ENCODE results near the gene KLF16.

The KLF16 gene

DNA sequence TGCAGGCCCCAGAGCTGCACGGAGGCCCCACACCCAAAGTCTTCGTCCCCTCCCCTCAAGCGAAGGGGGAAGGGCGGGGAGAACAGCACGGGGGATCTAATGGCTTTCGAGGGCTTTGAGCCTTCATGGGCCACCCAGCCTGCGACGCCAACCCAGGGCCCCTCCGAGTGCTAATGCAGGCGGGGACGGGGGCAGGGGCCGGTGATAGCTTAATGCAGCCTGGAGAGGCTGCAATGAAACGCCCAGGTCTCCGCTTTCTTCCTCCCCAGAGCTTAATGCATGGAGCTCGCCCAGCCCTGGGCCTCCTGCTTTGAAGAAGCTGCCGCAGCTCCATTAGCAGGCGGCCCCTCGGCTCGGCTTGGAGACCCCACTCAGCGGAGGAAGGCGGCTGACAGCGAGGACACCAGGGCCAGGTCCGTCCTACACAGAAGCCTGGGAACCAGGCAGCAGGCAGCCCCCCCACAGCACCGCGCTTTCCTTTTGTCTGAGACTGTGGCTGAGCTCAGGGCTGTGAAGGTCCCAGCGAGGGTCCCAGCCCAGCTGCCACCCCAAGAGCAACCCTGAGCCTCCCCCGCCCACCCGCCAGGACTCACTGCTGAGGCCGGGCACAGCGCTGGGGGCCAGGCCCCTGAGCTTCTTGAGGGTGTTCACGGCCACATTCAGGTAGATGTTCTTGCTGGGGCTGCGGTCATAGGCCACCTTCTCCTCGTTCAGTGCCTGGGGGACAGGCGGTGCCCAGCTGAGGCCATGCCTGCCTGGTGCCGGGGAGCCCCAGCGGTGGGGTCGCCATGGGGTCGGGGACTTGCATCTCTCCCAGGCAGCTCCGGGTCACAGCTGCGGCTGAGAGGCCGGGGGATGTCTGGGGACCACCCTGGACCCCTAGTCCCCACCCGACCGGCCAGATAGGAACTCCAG is 43.8 kb downstream of the KLF16 start:
- DNase-seq (ENCODE audit: low read depth) = no peak

DNA sequence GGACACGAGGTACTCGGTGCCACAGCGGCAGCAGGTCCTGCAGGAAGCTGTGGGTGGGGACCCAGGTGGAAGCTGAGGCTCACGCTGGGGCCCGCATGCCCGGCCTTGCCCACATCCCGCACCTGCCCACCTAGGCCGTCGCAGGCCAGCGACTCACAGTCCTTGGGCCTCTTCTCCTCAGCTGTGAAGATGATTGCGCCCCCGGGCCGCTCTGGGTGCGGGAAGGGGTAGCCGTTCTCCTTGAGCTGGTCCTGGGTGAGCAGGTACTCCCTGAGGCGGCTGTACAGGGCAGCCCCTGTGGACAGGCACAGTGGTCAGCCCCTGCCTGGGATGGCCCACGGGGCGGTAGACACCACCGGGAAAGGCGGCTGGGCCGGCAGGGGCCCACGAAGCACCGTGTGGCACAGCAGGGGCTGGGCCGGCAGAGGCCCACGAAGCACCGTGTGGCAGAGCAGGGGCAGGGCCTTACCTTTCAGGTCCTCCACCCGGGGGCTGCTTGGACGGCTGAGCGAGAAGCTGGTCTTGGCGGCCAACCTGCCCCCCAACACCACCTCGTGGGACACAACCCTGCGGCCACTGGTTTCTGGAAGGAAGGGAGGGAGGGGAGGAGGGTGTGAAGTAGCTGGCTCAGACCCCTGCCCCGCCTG is 44.7 kb downstream of the KLF16 start:
- DNase-seq (ENCODE audit: low read depth) = no peak

DNA sequence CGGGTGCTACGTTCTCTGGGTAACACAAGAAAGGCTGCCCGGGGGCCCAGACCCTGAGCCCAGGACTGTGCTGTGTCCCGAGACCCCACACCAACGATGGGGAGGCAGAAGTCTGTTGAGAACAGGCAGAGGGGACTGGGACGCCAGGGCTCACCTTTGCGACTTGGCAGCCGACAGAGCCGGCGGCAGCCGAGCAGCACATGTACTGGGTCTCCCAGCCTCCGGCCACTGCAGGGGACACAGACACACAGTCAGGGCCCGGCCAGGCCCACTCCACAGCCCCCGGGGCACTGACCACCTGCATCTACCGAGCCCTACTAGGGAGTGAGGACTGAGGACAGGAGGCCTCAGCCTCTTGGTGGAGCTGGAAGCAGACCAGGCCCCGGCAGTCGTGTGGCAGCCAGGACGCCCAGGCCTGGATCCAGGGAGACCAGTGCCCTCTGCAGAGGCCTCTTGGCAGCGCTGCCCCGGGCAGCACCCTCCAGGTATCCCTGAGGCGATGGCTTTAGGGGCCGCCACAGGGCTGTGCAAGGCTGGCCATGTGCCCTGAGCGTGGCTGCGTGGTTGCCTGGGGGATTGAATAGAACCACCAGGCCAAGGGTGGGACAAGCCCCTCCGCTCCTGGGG is 45.7 kb downstream of the KLF16 start:
- no peak for DNase-seq (ENCODE audit: low read depth)

DNA sequence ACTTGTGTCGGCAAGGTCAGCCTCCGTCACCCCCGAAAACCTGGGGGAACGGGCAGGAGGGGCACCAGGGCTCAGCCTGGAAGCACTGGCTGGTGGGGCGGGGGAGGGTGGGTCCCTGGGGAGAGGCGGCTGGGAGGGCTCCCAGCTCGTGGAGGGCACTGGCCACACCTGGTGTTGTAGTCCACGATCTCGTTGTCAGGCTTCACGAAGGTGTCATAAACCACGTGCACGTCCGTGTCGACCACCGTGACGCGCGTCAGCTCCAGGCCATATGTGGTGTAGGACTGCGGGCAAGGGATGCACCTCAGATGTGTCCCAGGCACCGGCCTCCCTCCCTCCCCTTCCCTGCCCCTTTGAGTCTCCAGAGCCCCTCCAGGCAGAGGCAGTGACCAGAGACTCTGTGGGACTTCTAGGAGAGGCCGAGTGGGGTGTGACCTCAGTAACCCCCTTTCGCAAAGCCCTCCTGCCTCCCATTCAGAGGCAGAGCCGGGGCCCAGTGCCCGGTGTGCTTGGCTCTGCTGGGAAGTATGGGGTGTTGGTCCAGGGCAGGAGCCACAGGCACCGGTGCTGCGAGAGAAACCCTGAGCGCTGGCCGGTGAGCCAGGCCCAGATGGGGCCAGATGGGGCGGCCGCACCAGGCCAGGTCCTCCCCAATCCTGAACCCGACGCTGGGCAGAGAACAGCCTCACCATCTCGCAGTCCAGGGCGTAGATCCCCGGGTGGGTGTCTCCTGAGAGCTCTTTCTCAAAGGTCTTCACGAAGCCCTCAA is 46.7 kb downstream of the KLF16 start:
- no peak for DNase-seq (ENCODE audit: low read depth)

DNA sequence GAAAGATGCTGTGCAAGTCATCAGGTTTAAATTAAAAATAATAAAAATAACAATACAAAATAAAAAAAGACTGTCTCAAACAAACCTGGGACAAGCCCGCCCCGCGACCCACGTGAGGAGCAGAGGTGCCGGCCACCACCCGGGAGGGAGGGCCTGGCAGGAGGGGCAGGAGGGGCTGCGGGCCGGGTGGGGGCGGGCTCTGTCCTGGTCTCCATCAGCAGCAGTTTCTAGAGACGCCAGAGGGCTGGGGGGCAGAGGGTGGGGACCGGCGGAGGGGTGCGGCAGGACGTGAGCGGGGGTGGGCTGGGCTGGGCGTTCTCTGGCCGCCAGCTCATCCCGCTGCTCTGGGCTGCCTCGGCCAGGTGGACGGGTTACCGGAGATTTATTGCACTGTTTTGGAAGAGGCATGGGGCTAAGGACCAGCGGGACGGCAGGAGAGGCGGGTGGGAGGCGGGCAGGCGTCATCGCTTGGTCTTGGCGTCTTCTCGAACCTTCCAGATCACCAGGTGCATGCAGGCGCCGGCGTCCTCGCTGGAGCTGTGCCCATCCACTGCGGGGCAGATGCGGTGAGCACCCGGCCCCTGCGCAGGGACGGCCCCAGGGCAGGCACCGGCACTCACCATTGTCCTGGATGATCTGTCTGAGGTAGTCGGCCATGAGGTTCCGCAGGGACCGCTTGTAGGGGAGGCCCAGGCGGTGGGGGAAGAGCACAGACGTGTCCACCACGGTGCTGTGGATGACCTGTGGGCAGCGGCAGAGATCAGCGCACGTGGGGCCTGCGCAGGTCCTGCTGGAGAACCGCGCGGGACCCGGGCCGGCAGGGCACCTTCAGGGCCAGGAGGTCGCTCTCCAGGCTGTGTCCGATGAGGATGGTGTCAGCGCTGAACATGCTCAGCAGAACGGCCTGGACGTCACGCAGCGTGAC is 47.5 kb downstream of the KLF16 start:
- DNase-seq (ENCODE audit: low read depth) = no peak

DNA sequence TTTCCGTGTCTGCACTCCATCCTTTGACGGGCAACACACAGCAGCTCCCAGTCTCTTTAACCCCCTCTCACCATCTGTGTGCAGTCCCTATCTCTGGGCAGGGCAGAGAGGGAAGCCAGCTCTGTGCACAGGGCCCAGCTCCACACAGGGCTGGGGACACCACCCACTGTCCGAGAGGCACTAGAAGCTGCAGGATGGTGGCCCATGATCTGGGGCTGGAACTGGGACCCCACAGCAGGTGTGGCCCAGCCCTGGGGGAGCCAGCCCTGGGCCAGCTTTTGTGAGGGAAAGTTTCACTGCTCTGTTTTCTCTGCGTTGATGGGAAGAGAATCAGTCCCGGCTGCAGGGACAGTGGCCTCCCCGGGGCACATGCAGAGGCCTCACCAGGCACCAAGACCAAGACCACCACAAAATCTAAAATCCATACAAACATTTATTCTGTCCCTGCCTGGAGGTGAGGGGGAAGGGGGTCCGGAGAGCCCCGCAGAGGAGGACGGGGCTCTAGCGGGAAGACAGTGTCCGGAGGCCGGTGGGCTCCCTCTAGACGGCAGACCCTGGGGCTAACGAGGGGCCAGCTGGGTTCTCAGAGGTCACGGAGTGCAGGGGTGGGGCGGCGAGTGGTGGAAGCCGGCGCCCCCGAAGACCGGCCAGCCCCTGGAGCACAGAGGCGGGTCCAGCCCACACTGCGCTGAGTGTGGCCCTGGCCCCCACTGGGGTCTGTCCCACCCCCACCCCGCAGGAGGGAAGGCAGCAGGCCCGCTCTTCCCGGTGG is 48.4 kb downstream of the KLF16 start:
- no peak for DNase-seq (ENCODE audit: low read depth)

DNA sequence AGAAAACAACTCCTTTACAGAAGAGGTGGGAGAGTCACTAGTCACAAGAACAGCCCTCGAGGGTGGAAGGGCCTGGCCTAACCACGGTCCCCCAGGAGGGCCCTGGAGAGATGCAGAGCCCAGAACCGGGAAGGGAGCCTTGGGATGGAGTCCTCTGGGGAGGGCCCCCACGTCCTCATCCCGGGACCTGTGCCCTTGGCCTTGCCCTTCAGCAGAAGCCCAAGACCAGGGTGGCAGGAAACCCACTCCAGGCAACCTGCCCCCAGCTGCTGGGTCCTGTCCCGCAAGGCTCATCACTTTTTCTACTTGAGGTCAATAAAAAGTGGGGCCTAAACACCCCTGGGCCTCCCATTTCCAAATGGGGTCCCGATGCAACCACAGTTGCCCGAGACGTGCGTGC is 49.0 kb downstream of the KLF16 start:
- DNase-seq (ENCODE audit: low read depth) = no peak

DNA sequence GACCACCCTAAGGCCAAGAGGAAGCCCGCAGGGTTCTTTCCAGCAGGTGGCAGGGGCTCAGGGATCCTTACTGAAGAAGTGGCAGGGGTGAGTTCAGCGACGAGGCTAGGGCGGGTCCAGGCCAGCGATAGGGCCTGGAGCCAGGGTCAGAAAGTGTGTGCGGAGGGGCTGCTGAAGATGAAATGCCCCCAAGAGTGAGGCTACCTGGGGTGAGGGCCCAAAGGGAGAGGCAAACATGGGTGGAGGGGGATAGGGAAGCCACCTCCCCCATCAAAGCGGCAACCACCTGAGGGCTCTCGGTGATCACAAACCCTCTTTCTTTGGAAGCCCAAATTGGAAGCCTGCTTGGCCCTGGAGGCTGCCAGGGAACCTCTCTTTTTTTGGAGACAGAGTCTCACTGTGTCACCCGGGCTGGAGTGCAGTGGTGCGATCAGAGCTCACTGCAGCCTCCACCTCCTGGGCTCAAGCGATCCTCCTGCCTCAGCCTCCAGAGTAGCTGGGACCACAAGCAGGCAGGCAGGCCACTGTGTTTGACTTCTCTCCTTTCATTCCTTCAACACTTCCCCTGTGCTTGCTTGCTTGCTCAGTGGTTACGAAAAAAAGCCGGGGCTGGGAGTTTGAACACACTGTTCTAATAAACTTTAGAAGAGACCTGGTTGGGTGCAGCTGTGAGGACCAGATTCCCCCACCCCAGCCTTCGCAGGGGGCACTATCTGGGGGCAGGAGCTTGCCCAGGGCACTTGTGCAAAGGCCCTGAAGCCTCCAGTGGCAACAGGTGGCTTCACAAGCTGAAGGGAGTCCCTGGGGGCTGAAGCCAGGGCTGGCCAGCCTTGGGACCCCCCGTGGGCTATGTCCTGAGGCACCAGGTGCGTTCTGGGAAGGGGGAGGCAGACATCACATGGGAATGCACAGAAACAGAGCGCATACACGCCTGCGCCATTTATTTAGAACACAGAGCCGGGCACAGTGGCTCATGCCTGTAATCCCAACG is 49.9 kb downstream of the KLF16 start:
- no peak for DNase-seq (ENCODE audit: low read depth)

DNA sequence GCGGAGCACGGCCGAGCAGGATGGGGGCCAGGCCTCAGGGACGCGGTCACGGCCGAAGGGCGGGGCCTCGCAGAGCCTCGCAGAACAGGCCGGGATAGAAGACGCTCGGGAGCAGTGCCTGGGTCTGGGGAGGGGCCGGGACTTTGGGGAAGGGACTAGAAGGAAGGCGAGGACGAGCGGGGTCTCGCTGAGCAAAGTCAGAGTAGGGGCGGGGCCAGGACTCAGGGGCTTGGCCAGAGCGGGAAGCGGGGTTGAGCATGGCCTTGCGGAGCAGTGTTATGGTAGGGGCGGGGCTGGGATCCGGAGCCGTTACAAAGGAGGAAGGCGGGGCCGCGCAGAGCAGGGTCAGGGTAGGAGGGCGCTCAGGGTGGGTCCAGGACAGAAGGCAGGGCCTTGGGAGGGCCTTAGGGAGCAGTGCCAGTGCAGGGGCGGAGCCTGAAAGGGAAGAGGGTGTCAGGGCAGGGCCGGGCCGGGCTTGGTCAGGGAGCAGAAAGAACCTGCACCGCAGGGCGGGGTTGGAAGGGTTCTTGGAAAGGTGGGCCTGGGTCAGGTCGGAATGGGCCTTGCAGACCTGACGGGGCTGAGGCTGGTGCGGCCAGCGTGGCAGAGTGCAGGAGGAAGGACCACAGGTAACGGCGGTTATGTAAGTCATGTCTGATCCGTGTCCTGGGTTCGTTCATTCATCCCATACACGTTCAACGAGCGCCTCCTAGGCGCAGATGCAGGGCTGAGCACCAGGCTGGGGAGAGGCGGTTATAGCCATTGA is 50.8 kb downstream of the KLF16 start:
- DNase-seq (ENCODE audit: low read depth) = peak; percentile 90

DNA sequence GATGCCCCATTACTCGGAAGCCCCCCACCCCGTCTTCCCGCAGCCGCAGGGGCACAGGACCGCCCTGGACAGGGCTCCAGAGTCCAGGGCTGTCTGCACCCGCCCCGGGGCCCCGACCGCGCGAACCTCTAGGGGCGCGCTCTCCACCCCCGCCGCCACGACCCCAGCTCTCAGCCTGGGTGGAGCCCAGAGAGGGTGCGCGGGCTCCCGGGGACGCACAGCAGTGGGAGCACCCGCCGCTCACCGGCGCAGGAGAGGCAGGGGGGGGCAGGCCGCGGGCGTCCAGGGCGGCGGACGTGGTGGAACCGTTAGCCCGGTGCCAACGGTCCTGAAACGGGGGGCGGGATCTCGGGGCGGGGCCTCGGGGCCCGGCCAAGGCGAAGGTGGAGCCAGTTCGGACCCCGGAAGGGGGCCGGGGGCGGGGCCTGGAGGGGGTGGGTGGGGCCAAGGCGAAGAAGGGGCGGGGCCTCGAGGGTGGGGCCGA is 51.4 kb downstream of the KLF16 start, which contains the start of gene ATP8B3:
ATP8B3 (minus strand) TSS at position 335 of the 484 bp plus-strand sequence. CDS start 540 bp downstream, outside the sequence.
- DNase-seq (ENCODE audit: low read depth) = no peak

DNA sequence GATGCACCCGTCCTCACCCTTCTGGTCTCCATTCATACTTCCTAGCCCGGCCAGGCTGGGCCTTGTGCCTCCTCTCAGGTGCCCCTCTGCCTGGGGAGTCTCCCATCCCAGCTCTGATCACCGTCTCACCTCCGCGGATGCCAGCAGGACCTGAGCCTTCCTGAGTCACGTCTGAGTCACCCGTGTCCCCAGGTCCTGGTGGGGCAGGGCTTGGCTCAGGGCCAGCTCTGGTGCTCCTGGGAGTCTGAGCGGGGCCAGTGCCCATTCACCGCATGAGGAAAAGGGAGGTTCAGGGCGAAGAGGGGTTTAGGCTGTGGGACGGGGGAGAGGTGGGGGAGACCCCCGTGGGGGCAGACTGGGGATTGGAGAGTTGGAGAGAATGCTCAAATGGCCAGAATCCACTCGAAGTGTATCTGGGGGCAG is 51.9 kb downstream of the KLF16 start:
- peak; percentile 28 for DNase-seq (ENCODE audit: low read depth)

DNA sequence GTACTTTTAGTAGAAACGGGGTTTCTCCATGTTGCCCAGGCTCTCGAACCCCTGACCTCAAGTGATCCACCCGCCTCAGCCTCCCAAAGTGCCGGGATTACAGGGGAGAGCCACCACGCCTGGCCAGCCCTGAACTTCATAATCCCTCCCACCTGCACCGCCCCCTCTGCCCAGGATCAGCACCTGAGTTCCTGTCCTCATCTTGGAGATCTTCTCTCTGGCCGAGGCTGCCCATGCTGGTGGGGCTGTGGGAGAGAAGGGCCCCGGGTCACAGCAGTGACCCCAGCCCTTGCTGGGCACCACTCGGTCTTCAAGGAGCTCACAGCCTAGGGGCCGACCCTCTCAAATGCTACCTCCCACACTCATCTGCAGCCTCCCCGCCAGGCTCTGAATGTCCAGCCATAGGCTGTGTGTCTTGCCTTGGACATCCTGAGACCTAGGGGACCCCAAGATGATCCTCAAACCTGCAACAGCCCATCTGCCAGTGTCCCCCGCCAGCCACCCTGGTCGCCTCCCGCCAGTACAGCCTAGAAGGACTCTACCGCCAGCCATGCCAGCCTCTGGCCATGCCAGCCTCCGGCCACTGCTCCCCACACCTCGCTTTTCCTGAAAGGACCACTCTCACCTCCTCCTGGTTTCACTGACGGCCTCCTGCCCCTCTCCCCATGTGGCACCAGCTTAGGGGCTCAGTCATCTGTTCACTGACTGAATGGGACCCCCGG is 52.8 kb downstream of the KLF16 start:
- no peak for DNase-seq (ENCODE audit: low read depth)

DNA sequence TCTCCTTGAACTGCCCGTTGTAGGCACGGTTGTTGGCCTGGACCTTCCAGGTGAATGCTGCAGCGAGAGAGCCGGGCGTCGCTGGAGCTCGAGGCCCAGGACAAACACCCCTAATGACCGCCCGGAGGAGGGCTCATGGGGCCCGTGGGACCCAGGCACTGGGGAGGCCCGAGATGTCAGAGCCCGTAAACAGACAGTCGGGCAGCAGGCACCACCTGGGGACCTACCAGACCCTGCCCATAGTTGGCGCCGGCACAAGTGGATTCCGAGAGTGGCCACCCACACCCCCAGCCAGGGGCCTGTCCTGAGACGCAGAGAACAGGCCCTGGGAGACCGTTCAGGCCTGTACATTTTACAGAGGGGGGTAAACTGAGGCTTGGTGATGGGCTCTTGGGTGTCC is 53.7 kb downstream of the KLF16 start:
- DNase-seq (ENCODE audit: low read depth) = no peak

DNA sequence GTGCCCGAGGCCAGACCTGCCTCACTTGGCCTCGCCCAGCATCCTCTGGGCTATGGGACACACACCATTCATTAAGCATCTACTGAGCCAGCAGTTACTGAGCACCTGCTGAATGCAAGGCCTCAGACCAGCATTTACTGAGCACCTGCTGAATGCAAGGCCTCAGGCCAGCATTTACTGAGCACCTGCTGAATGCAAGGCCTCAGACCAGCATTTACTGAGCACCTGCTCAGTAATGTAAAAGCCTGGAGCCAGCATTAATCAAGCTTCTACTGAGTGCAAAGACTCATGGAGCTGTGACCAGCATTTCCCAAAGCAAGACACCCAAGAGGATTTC is 55.0 kb downstream of the KLF16 start:
- no peak for DNase-seq (ENCODE audit: low read depth)

DNA sequence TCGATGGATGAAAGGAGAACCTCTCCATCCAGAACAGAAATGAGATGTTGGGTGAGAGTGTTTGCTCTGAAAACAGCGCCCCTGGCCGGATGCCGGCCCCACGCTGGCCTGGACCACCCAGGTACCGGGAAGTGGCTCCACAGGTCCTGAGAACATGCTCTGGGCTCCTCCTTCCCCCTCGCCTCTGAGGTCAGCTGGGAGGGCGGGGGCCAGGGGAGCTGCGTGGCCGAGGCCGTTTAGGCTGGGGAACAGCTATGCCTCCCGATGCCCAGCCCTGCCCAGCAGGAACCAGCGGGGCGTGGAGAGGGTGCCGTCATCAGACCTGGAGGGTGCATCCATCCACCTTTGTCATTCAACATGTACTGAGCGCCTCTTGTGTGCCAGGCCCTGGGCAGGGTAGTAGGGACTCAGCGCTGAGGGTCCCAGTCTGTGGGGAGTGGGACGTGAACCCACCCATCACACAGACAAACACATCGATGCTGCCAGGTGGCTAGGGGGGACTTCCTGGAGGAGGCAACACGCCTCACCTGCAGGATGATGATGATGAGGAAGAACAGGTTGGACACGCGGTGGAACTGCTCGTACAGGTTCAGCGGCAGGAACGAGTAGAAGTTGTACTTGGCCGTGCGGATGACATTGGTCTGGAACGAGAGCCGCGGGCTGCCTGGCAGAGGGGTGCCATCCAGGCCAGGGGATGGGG is 55.5 kb downstream of the KLF16 start:
- no peak for DNase-seq (ENCODE audit: low read depth)

DNA sequence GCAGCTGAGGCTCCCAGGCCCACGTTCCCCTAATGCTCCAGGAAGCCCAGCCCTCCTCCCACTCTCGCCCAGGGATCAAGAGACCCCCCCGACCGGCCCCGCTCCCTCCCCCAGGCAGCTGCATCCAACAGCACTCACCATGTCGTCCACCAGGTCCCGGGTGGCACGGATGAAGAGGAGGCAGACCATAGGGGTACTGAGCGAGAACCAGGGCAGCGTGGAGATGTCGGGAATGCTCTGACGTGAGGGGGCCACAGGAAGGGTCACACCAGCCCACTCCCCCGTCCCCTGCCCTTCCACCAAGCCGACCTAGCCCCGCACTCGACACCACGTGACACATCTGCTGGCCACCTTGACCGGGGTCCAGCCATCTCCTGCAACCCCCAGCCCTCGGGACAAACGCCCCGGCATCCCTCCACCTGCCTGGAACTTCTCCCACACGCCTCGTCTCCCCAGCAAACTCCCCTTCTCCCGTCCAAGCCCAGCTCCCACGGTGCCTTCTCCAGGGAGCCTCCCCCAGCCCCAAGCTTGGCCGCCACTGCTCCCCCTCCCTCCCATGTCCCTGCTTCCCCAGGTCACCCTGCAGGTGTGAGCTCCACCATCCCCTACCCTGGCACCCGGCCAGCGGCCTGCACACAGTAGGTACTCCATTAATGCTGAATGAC is 56.2 kb downstream of the KLF16 start:
- no peak for DNase-seq (ENCODE audit: low read depth)
